ENCODE results near the gene SYT13.

Gene SYT13

DNA sequence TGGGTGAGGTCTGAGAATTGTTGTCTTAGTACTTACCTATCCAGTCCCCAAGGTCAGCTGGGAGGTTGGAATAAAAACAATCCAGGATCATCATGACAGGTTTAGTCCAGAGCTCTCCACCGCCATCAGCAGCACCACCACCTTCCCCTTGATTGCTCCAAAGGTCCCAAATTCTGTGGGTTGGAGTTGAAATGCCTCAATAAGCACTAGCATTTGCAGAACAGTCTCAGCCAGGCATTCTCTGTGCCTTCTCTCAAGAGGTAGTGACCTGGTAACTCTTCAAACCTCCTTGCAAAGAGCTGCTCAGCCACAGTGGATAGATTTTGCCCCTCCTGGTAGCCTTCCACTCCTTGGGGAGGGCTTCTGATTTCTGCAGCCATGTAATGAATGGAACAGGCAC lies 70.1 kb downstream of the SYT13 start:
- DNase-seq (ENCODE audit: low read depth) = no peak

DNA sequence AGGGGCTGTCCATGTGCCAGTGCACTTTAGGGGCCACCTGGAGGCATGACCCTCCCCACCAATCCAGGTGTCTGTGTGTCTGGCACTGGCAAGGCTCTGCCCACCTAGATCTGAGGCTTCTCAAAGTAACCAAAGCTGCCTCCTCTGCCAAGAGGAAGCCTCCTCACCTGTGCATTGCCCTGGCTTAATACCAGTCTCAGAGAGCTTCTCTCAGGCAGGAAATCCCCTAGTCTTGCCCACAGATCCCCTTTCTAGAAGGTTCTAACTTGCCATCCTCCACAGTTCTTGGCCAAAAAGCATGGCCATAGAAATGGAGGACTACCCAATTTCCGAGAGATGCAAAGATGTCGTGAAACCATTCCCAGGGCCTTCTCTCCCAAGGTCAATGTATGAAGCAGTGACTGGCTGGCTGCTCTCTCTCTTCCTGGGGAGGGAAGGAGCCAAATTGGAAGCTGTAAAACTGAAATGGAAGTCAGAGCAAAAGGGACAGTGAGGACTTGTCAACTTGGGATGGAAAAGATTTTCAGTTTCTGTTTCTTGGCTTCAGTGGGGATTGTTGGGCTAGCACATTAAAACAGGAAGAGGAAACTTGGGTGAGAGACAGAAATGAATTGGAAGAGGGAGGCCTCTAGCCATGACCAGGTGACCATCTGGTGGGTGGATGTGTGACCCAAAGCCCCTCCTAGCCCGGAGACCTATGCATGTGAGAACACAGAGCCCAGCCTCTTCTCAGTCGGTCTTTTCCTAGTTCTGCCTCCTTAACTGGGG lies 70.9 kb downstream of the SYT13 start:
- no peak for DNase-seq (ENCODE audit: low read depth)

DNA sequence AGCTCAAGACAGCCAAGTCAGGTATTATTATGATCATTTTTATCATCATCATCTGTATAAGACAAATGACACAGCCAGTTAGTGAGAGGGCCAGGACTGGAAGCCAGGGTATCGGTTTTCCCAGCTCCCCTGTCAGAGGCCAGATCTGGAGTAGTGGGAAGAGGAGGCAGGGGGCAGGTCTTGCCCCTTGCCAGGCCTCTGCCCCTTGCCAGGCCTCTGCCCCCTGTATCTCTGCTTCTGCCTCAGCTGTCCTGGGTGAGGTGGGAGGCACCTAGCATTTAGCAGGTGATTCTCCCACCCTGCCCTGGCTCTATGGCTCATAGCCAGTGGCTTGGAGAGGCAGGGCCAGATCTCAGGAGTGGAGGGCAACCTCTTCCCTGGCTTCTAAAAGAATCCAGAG lies 72.4 kb downstream of the SYT13 start:
- DNase-seq (ENCODE audit: low read depth) = no peak

DNA sequence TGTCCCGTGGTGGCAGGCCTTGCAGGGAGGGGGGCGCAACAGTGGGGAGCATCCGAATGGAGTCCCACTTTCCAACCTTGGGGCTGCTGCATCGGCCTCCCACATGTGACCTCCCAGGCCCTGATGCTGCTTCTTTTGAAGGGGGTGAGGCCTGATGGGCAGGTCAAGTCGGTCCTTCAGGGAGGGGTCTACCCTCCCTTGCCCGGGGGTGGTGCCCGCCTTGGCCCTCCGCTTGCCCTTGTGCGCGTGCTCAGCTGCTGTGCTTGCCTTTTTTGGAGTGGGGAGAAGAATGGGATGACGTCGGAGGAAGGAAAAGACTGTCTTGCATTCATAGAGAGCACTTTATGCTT lies 72.8 kb downstream of the SYT13 start:
- no peak for DNase-seq (ENCODE audit: low read depth)

DNA sequence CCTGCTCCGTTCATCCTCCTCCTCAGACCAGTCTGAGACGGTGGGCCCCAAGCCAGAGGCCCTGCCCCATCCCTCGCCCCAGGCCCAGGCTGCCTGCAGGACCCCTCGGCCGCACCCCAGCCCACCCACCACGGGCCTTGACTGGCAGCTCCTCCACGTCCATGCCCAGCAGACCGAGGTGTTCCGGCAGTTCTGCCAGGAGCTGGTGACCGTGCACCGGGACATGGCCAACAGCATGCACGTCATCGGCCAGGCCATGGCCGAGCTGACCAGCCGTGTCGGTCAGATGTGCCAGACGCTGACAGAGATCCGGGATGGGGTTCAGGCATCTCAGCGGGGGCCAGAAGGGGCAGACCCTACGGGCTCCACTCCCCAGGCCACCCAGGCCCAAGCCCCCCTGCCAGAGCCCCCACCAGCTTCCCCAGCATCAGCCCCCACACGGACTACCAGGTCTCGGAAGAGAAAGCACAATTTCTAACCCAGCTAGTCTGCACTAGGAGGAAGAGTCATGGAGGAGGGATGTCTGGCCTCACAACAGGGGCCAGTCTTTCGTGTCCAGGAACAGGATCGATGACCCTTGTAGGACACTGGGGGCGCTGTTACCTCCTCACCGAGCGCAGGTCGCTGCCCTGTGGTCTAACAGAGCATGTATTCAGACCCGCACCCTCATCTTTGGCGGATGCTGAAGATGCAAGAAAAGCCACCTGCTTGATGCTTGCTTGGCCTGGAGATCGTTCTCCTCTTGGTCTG lies 73.4 kb downstream of the SYT13 start:
- DNase-seq (ENCODE audit: low read depth) = no peak

DNA sequence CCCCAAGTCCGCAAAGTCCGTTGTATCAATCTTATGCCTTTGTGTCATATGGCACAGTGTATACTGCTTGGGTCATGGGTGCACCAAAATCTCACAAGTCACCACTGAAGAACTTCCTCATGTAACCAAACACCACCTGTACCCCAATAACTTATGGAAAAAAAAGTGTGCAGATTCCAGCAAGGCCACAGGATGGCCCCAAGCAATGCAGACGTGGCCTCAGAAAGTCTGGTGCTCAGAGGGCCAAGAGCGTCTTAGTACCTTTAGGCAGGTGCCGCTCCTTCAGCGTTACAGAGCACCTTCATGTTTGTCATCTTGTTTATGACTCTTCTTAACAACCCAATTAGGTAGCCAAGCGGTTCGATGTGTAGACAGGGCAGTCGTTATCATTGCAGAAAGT lies 74.4 kb downstream of the SYT13 start:
- no peak for DNase-seq (ENCODE audit: low read depth)

DNA sequence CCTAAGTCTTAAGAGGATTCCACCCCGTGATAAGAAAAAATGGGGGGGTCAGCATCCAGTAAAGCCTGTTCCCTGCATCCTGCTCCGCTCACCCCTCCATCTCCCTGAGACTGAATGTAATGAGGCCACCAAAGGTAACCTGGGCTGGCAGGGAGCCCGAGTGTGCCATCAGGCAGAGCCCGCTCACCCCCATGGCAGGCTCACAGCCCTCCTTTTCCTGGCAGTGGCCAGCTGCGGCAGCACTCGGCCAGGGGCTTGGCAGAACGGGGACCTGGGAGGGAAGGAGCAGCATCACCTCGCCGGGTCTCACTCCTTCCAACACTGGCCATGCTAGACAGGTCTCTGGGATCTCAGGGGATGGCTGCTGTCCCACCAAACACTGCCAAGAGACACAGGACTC lies 75.3 kb downstream of the SYT13 start:
- no peak for DNase-seq (ENCODE audit: low read depth)

DNA sequence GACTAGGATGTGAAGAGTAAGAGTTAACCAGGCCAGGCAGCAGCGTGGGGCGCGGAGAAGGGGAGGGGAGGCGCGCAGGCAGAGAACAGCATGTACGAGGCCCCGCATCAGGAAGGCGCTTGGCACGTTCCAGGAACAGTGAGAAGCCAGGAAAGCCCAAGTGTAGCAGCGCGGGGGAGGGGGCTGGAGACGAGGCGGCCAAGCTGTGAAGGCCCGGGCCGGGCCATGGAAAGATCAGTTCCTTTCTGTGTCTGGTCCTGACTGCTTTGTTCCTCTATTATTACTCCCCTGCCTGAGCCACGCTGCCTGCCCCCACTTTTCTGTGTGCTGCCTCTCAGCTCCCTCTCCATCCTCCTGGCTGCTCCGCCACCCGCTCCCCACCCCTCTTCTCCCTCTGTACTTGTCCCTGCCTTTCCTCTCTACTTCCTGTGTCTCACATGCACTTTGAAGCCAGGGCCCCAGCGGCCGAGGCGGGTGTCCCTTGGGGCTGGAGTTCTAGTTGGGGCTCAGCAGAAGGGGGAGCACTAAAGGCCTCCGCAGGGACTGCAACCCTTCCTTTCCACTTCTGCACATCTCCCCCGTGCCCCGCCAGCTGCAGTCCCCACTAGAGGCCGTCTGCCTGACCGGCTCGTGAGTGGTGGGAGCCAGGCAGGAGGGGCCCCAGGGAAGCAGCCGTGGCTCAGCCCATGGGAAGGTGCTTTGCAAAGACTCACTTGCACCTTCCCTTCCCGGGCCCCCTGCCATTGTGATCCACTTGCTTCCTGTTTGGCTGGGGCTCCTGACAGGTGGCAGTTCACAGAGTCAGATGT lies 76.0 kb downstream of the SYT13 start:
- no peak for DNase-seq (ENCODE audit: low read depth)

DNA sequence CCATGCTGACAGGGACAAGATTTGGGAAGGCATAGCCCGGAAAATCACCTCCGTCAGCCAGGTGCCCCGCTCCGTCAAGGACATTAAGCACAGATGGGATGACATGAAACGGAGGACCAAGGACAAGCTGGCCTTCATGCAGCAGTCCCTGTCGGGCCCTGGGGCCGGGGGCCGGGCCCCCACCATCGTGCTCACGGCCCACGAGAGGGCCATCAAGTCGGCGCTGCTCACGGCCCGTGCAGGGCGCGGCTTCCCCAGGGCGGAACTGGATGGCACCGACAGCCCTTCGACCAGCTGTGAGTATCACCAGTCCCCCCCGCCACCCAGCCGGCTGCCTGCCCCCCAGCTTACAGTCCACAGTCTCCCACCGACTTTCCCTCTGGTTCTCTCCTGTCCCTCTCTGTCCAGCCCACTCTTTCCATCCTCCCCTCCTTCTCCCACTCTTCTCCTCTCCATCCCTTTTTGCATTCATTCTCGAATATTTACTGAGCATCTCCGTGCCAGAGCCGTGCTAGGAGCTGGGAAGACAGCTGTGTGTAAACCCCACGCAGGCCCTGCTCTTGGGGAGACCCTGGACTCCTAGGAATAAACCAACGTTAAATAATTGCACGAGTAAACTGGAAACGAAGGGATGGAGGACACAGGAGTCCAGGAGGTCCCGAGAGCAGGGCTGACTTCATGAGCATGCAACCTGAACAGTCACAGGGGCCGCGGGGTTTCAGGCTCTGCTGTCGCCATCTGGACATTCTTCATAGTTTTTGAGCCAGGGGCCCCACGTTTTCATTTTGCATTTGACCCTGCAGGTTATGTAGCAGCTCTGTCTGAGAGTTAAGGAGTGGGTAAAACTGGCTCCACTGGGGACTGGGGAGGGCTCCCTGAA lies 76.9 kb downstream of the SYT13 start:
- no peak for DNase-seq (ENCODE audit: low read depth)

DNA sequence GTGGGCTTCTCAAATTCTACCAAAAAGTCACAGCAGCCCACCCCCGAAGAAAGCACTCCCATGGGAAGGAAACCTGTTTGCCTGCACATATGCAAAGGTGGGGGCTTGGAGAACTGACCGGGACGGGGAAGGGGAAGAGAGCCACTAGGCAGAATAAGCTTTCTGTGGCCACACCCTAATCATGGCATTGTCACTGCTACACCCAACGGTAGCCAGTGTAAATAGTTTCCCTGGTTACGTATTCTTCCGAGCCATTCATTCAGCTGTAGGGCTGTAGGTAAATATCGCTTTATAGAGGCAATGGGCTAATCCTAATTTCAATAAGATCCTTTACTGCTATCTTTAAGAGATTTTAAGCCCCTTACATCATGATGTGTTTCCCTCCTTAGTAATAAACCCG lies 78.0 kb downstream of the SYT13 start:
- DNase-seq (ENCODE audit: low read depth) = no peak

DNA sequence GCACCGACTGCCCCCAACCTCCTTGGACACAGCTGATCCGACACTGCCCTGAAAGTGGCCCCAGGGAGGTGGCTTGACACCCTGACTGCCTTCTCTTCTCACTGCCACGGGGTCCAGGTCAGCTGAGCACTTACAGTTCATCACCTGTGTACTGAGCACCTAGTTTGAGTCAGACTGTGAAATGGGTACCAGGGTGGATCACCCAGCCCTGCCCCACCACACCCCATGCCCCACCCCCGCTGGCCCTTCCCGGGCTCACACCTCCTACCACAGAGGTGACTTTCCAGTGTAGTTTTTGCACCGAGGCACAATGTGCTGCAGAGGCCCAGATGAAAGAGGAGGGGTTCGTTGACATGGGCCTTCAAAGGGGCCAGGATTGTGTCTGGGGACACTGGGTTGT lies 80.2 kb downstream of the SYT13 start:
- DNase-seq (ENCODE audit: low read depth) = no peak

DNA sequence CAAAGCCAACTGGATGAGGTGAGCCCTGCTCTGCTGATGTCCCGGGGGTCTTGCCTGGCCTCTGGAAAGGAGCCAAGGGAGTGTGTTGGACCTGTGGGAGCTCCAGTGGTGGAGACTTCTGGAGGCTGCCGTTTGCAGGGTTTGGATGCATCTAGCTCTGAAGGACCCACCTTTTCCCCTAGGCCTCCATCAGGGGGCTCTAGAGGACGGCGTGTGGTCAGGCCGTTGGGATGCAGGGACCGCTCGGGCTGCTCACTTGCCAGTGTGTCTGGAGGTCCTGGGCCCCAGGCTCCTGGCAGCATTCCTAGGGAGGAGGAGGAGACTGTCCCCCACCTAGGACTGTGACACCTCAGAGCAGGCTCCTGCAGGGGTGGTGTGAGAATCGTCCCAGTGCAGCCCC lies 81.4 kb downstream of the SYT13 start:
- no peak for DNase-seq (ENCODE audit: low read depth)

DNA sequence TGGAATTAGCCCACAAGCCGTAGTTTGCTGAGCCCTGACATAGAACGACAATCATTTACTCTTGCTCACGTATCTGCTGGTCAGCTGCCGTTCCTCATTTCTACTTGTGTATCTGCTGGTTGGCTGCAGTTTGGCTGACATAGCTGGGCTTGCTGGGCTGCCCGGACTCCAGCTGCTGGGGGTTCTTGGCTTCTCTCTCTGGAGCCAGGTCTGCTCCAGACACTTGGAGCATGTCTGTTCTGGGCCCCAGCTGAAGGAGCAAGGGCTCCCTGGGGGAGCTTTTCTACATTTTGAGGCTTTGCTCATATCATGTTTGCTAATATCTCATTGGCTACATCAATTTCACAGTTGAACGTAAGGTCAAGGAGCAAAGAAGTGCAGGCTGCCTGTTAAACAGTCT lies 92.4 kb downstream of the SYT13 start:
- DNase-seq (ENCODE audit: low read depth) = no peak
